Activated CD8-positive, alpha-beta T cell treated with anti-CD3 and anti-CD28 coated beads for 36 hours (primary cell): Measurements from ENCODE around the gene SERGEF. TPM values are rescaled to one million over a fixed set of nuclear protein-coding genes. Genes with fewer than 3 reads are reported as not detected.

ENCODE experiments used
- ATAC-seq: fragments of 200-7000 bp; cut with Tn5 transposase; one replicate; pipeline ENCODE4 v1.10.0; 2021; ENCODE audit warnings: mild to moderate bottlenecking, moderate library complexity
- CTCF ChIA-PET: fragments of 350-600 bp; sonication (Branson Sonifier 250); formaldehyde crosslinking; loops from one replicate; lab custom pipeline; 2021; ENCODE audit warnings: antibody characterized with exemption; lab: Charles Lee
- POLR2A ChIA-PET: fragments of 350-600 bp; sonication (Branson Sonifier 250); formaldehyde crosslinking; loops from one replicate; lab custom pipeline; 2021; ENCODE audit warnings: antibody characterized with exemption; lab: Charles Lee
- DNase-seq: peaks from one replicate; pipeline ENCODE4 v3.0.0-alpha.2; 2020
- H3K27ac Mint-ChIP-seq: one replicate; pipeline ENCODE4 v1.8.0; 2021; ENCODE audit warnings: mild to moderate bottlenecking, mixed read lengths
- H3K27me3 Mint-ChIP-seq: one replicate; pipeline ENCODE4 v1.8.0; 2021; ENCODE audit warnings: mixed read lengths
- H3K36me3 Mint-ChIP-seq: one replicate; pipeline ENCODE4 v1.8.0; 2021; ENCODE audit warnings: low read depth, mixed read lengths
- H3K4me1 Mint-ChIP-seq: one replicate; pipeline ENCODE4 v1.8.0; 2021; ENCODE audit warnings: low read depth, mixed read lengths
- H3K4me3 Mint-ChIP-seq: one replicate; pipeline ENCODE4 v1.8.0; 2021; ENCODE audit warnings: mild to moderate bottlenecking, moderate library complexity, mixed read lengths
- H3K9me3 Mint-ChIP-seq: one replicate; pipeline ENCODE4 v1.8.0; 2021; ENCODE audit warnings: mixed read lengths
- CTCF ChIP-seq: fragments of 200-600 bp; IDR thresholded peaks from one replicate; pipeline ENCODE4 v1.8.0; 2022; ENCODE audit warnings: antibody characterized with exemption, mild to moderate bottlenecking
- intact Hi-C: fragments of 100-400 bp; cut with micrococcal nuclease; formaldehyde crosslinking; loops from one replicate; pipeline ENCODE4 v1.10.0; 2022
- total RNA-seq, 2 experiments: library from RNA; stranded (reverse); gene quantifications; one replicate each; pipeline ENCODE4 v1.2.3, GENCODE V29; 2021

Gene SERGEF
- total RNA-seq, 2 experiments from 2014 or later: 56.2 to 64.4 TPM

- H3K4me1 Mint-ChIP-seq: no peaks in the 10 kb centered on the region
- no peaks in the 10 kb centered on the region for H3K27me3 Mint-ChIP-seq
- TF ChIP-seq CTCF: no peak
- no peak overlapping the region for H3K27ac Mint-ChIP-seq
- no peaks in the 10 kb centered on the region for H3K9me3 Mint-ChIP-seq
- peaks cover 57% of the 10 kb centered on the region for H3K36me3 Mint-ChIP-seq
- H3K4me3 Mint-ChIP-seq: no peak overlapping the region
- DNase-seq: no peak
- no peak for ATAC-seq
- ChIA-PET POLR2A (no interaction called here), CTCF (no interaction called here)
- intact Hi-C loops: no loop called here
These were observed 61.0 kb downstream of the SERGEF start for GRCh38 chr11:17951685-17952388.

- CTCF ChIA-PET: interaction anchor here (1.2 kb wide), 1 partner anchor 11 kb away, joined by 3 read pairs; no protein-coding TSS in a partner anchor
- no peak overlapping the region for H3K4me3 Mint-ChIP-seq
- DNase-seq (no peak), ATAC-seq (no peak)
- H3K27me3 Mint-ChIP-seq: no peaks in the 10 kb centered on the region
- intact Hi-C loops: no loop called here
- no peaks in the 10 kb centered on the region for H3K4me1 Mint-ChIP-seq
- no peaks in the 10 kb centered on the region for H3K9me3 Mint-ChIP-seq
- no peak for TF ChIP-seq CTCF
- POLR2A ChIA-PET: no interaction called here
- H3K36me3 Mint-ChIP-seq: peaks cover 69% of the 10 kb centered on the region
- no peak overlapping the region for H3K27ac Mint-ChIP-seq
These were observed 62.2 kb downstream of the SERGEF start for GRCh38 chr11:17950644-17951043.

- TF ChIP-seq CTCF: no peak
- Mint-ChIP-seq H3K4me3 (no peak overlapping the region), H3K27ac (no peak overlapping the region), H3K4me1 (no peaks in the 10 kb centered on the region), H3K9me3 (peaks cover 7% of the 10 kb centered on the region), H3K27me3 (no peaks in the 10 kb centered on the region), H3K36me3 (peaks cover 70% of the 10 kb centered on the region)
- ATAC-seq (no peak), DNase-seq (no peak)
- ChIA-PET POLR2A (no interaction called here), CTCF (interaction anchor here (0.9 kb wide), 1 partner anchor 30 kb away, joined by 3 read pairs; no protein-coding TSS in a partner anchor)
- intact Hi-C loops: no loop called here
These were observed 64.6 kb downstream of the SERGEF start for GRCh38 chr11:17948296-17948695.

- ChIA-PET CTCF (no interaction called here), POLR2A (no interaction called here)
- ATAC-seq (no peak), DNase-seq (no peak)
- no peak overlapping the region for H3K4me3 Mint-ChIP-seq
- H3K4me1 Mint-ChIP-seq: no peaks in the 10 kb centered on the region
- H3K27ac Mint-ChIP-seq: no peak overlapping the region
- intact Hi-C loops: no loop called here
- H3K9me3 Mint-ChIP-seq: peaks cover 5% of the 10 kb centered on the region
- H3K27me3 Mint-ChIP-seq: no peaks in the 10 kb centered on the region
- no peak for TF ChIP-seq CTCF
- peaks cover 22% of the 10 kb centered on the region for H3K36me3 Mint-ChIP-seq
These were observed 73.3 kb downstream of the SERGEF start for GRCh38 chr11:17939542-17939941.

DNA sequence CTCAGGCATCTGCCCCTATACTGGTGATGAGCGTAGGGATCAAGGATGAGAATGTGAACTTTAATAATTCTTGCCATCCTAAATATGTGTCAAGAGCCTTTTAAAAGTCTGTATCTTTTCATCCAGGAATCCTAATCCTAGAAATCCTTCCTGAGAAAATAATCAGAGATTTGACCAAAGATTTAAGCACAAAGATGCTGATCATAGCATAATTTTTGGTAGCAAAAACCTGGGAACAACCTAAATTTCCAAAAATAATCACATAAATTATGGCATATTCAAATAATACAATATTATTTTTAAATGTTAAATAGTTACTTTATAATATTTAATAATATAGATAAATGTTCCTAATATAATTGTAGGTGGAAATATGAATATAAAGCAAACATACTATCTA lies 76.1 kb downstream of the SERGEF start:
- H3K36me3 Mint-ChIP-seq: peaks cover 27% of the 10 kb centered on the region
- CTCF ChIA-PET: no interaction called here
- no peak for TF ChIP-seq CTCF
- peaks cover 6% of the 10 kb centered on the region for H3K9me3 Mint-ChIP-seq
- DNase-seq (no peak), ATAC-seq (no peak)
- no peak overlapping the region for H3K4me3 Mint-ChIP-seq
- no peaks in the 10 kb centered on the region for H3K27me3 Mint-ChIP-seq
- POLR2A ChIA-PET: no interaction called here
- H3K4me1 Mint-ChIP-seq: no peaks in the 10 kb centered on the region
- intact Hi-C loops: no loop called here
- H3K27ac Mint-ChIP-seq: no peak overlapping the region
